ENCODE data around the gene RUFY4.
"Not testable (repeated sequence)": the region's sequence is repeated elsewhere in the genome, so short reads cannot be mapped to it uniquely, and the experiment has no call there.

Gene RUFY4

GRCh38 chr2:218031771-218032257 lies 37.2 kb upstream of the RUFY4 start:
- no peak for DNase-seq

GRCh38 chr2:218032336-218033171 lies 36.5 kb upstream of the RUFY4 start:
- no peak for DNase-seq

GRCh38 chr2:218033208-218033589 lies 35.9 kb upstream of the RUFY4 start:
- DNase-seq = no peak

GRCh38 chr2:218033590-218034496 lies 35.2 kb upstream of the RUFY4 start:
- no peak for DNase-seq

GRCh38 chr2:218034497-218035213 lies 34.4 kb upstream of the RUFY4 start:
- peak; percentile 58 for DNase-seq

GRCh38 chr2:218035463-218036100 lies 33.5 kb upstream of the RUFY4 start:
- no peak for DNase-seq

GRCh38 chr2:218036371-218036770 lies 32.7 kb upstream of the RUFY4 start:
- DNase-seq = no peak

GRCh38 chr2:218039171-218039570 lies 29.9 kb upstream of the RUFY4 start:
- no peak for DNase-seq

- DNase-seq = no peak
Observed at GRCh38 chr2:218040883-218041282, 28.2 kb upstream of the RUFY4 start.

- no peak for DNase-seq
Observed at GRCh38 chr2:218041302-218042168, 27.5 kb upstream of the RUFY4 start.

GRCh38 chr2:218043100-218043499 lies 26.0 kb upstream of the RUFY4 start:
- no peak for DNase-seq

- DNase-seq = no peak
Observed at GRCh38 chr2:218043701-218044109, 25.3 kb upstream of the RUFY4 start.

- not testable (repeated sequence) for DNase-seq
Observed at GRCh38 chr2:218044599-218044998, 24.5 kb upstream of the RUFY4 start.

GRCh38 chr2:218046238-218046637 lies 22.8 kb upstream of the RUFY4 start:
- DNase-seq = no peak

- DNase-seq = no peak
Observed at GRCh38 chr2:218047536-218048225, 21.4 kb upstream of the RUFY4 start.

GRCh38 chr2:218051903-218052302 lies 17.1 kb upstream of the RUFY4 start:
- DNase-seq = no peak

- DNase-seq = no peak
Observed at GRCh38 chr2:218059289-218059688, 9.8 kb upstream of the RUFY4 start.

- DNase-seq = no peak
Observed at GRCh38 chr2:218060118-218060517, 8.9 kb upstream of the RUFY4 start.

GRCh38 chr2:218060950-218061660 lies 7.9 kb upstream of the RUFY4 start:
- no peak for DNase-seq

- DNase-seq = no peak
Observed at GRCh38 chr2:218063486-218063885, 5.6 kb upstream of the RUFY4 start.

Measured in activated T-cell treated with anti-CD3 and anti-CD28 coated beads, Interleukin-2, amount 50 U/mL, for 1 hour (primary cell).